Measurements from ENCODE around the gene MAP2.
"Not testable (repeated sequence)": the region's sequence is repeated elsewhere in the genome, so short reads cannot be mapped to it uniquely, and the experiment has no call there.

The MAP2 gene

GRCh38 chr2:209474960-209475359 lies 51.1 kb downstream of the MAP2 start:
- no peak for FAIRE-seq

- FAIRE-seq: no peak
Measured at GRCh38 chr2:209476367-209477208, 52.7 kb downstream of the MAP2 start.

- not testable (repeated sequence) for FAIRE-seq
Measured at GRCh38 chr2:209492296-209492695, 68.4 kb downstream of the MAP2 start.

GRCh38 chr2:209495068-209495620 lies 71.3 kb downstream of the MAP2 start:
- not testable (repeated sequence) for FAIRE-seq

GRCh38 chr2:209495855-209496585 lies 72.2 kb downstream of the MAP2 start:
- no peak for FAIRE-seq

GRCh38 chr2:209496586-209496982 lies 72.7 kb downstream of the MAP2 start:
- no peak for FAIRE-seq

GRCh38 chr2:209498614-209499013 lies 74.8 kb downstream of the MAP2 start:
- FAIRE-seq: no peak

- no peak for FAIRE-seq
Measured at GRCh38 chr2:209499069-209499468, 75.2 kb downstream of the MAP2 start.

- FAIRE-seq: no peak
Measured at GRCh38 chr2:209501579-209501978, 77.7 kb downstream of the MAP2 start.

GRCh38 chr2:209505410-209505809 lies 81.6 kb downstream of the MAP2 start:
- FAIRE-seq: no peak

GRCh38 chr2:209508255-209508654 lies 84.4 kb downstream of the MAP2 start:
- no peak for FAIRE-seq

- FAIRE-seq: no peak
Measured at GRCh38 chr2:209511637-209512036, 87.8 kb downstream of the MAP2 start.

GRCh38 chr2:209512971-209513370 lies 89.1 kb downstream of the MAP2 start:
- FAIRE-seq: no peak

GRCh38 chr2:209517436-209517835 lies 93.6 kb downstream of the MAP2 start:
- FAIRE-seq: no peak

- no peak for FAIRE-seq
Measured at GRCh38 chr2:209519271-209519670, 95.4 kb downstream of the MAP2 start.

- no peak for FAIRE-seq
Measured at GRCh38 chr2:209519906-209520305, 96.1 kb downstream of the MAP2 start.

GRCh38 chr2:209523041-209523740 lies 99.3 kb downstream of the MAP2 start:
- no peak for FAIRE-seq

- no peak for FAIRE-seq
Measured at GRCh38 chr2:209523867-209524266, 100.0 kb downstream of the MAP2 start.

GRCh38 chr2:209525331-209525730 lies 101.5 kb downstream of the MAP2 start:
- FAIRE-seq: no peak

GRCh38 chr2:209525834-209526281 lies 102.0 kb downstream of the MAP2 start:
- FAIRE-seq: no peak

GRCh38 chr2:209526561-209526960 lies 102.7 kb downstream of the MAP2 start:
- no peak for FAIRE-seq

- no peak for FAIRE-seq
Measured at GRCh38 chr2:209529579-209529978, 105.7 kb downstream of the MAP2 start.

GRCh38 chr2:209532321-209532720 lies 108.5 kb downstream of the MAP2 start:
- no peak for FAIRE-seq

All from colon (tissue), 2 donors.